Nephron progenitor cell (in vitro differentiated cells): ENCODE data around the gene TRIM67.

Experiments used
- DNase-seq: peaks from one replicate; pipeline ENCODE4 v3.0.0; 2021
- H3K27ac Mint-ChIP-seq: 2 replicates; pipeline ENCODE4 v1.8.0; 2021; ENCODE audit warnings: mild to moderate bottlenecking, moderate library complexity, mixed read lengths
- H3K27me3 Mint-ChIP-seq: 2 replicates; pipeline ENCODE4 v1.8.0; 2021; ENCODE audit warnings: mild to moderate bottlenecking, low read depth, mixed read lengths; ENCODE audit not compliant: poor library complexity
- H3K36me3 Mint-ChIP-seq: 2 replicates; pipeline ENCODE4 v1.8.0; 2021; ENCODE audit warnings: low read depth, mixed read lengths
- H3K4me1 Mint-ChIP-seq: 2 replicates; pipeline ENCODE4 v1.8.0; 2021; ENCODE audit warnings: mixed read lengths
- H3K4me3 Mint-ChIP-seq: 2 replicates; pipeline ENCODE4 v1.8.0; 2021; ENCODE audit warnings: mild to moderate bottlenecking, moderate library complexity, mixed read lengths
- H3K9me3 Mint-ChIP-seq: 2 replicates; pipeline ENCODE4 v1.8.0; 2021; ENCODE audit warnings: mild to moderate bottlenecking, moderate library complexity, mixed read lengths
- CTCF ChIP-seq: fragments of 200-600 bp; sonication (generic); IDR thresholded peaks from 2 replicates; pipeline ENCODE4 v1.5.0; 2021; ENCODE audit warnings: antibody characterized with exemption

Gene TRIM67

GRCh38 chr1:231242516-231243198 is 80.8 kb downstream of the TRIM67 start:
- Mint-ChIP-seq H3K4me3 (peak overlapping the region; percentile 92), H3K4me1 (peaks cover 34% of the 10 kb centered on the region), H3K36me3 (peaks cover 34% of the 10 kb centered on the region), H3K27ac (no peak overlapping the region), H3K9me3 (no peaks in the 10 kb centered on the region), H3K27me3 (no peaks in the 10 kb centered on the region)
- DNase-seq: no peak
- TF ChIP-seq CTCF: no peak

- Mint-ChIP-seq H3K4me1 (no peaks in the 10 kb centered on the region), H3K27me3 (no peaks in the 10 kb centered on the region), H3K9me3 (no peaks in the 10 kb centered on the region), H3K27ac (no peak overlapping the region), H3K4me3 (no peak overlapping the region), H3K36me3 (peaks cover 48% of the 10 kb centered on the region)
- no peak for TF ChIP-seq CTCF
- DNase-seq: no peak
Measured at GRCh38 chr1:231248778-231249177, 86.9 kb downstream of the TRIM67 start.

DNA sequence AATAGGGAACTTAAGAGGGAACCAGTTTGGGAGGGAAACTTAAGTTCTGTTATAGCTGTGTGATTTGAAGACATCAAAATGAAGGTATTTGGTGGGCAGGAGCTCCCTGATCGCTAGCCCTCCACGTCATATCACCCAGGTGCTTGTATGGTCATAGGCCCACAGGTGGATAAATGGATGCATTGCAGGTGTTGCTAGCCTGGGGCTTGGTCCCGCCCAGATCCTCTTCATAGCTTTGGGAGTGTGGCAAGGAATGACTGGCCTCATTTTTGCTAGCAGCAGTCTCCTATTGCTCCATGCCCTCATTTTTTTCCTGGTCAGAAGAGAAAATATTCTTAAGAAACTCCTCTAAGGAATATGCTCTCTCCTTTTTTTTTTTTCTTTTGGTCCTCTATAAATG is 90.5 kb downstream of the TRIM67 start:
- DNase-seq: no peak
- no peak overlapping the region for H3K4me3 Mint-ChIP-seq
- H3K4me1 Mint-ChIP-seq: no peaks in the 10 kb centered on the region
- no peaks in the 10 kb centered on the region for H3K27me3 Mint-ChIP-seq
- no peak overlapping the region for H3K27ac Mint-ChIP-seq
- no peaks in the 10 kb centered on the region for H3K9me3 Mint-ChIP-seq
- H3K36me3 Mint-ChIP-seq: peaks cover 62% of the 10 kb centered on the region
- TF ChIP-seq CTCF: no peak

DNA sequence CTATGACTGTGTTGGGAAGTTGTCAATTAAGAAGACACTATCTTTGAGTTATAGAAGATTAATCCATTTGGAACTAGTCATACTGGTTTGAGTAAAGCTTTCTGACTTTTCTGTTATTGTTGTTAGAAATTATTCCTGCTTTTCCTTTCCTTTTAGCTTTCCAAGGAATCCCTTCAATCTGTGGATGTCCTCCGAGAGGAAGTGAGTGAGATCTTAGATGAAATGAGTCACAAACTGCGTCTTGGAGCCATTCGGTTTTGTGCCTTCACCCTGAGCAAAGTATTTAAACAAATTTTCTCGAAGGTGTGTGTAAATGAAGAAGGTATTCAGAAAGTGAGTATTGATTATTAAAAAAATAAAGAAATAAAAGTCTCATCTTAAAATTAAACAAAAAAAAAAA is 98.5 kb downstream of the TRIM67 start:
- peaks cover 76% of the 10 kb centered on the region for H3K36me3 Mint-ChIP-seq
- no peak for TF ChIP-seq CTCF
- H3K4me3 Mint-ChIP-seq: no peak overlapping the region
- no peak for DNase-seq
- no peak overlapping the region for H3K27ac Mint-ChIP-seq
- peaks cover 4% of the 10 kb centered on the region for H3K9me3 Mint-ChIP-seq
- no peaks in the 10 kb centered on the region for H3K4me1 Mint-ChIP-seq
- no peaks in the 10 kb centered on the region for H3K27me3 Mint-ChIP-seq

- no peak for DNase-seq
- H3K9me3 Mint-ChIP-seq: no peaks in the 10 kb centered on the region
- H3K27ac Mint-ChIP-seq: no peak overlapping the region
- no peak overlapping the region for H3K4me3 Mint-ChIP-seq
- H3K27me3 Mint-ChIP-seq: no peaks in the 10 kb centered on the region
- no peaks in the 10 kb centered on the region for H3K4me1 Mint-ChIP-seq
- no peak for TF ChIP-seq CTCF
- H3K36me3 Mint-ChIP-seq: peaks cover 73% of the 10 kb centered on the region
Measured at GRCh38 chr1:231264642-231265041, 102.8 kb downstream of the TRIM67 start.

DNA sequence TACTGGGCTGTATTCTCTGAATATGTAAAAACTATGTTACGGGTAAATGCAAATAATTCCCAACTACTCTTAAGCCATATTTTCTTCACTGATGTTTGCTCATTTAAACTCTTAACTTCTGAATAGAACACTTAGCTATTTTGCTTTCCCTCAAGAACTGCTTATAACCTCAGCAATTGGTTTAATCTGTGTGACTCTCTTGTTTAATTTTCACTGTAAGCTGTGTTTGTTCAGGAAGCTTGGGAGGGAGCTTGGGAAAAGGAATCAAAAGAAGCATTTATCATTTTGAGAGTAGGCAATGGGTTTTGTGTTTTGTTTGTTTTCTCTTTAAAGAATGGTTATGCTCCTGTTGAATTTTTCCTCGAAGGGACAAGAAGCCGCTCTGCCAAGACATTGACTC is 103.5 kb downstream of the TRIM67 start:
- Mint-ChIP-seq H3K27ac (no peak overlapping the region), H3K4me1 (no peaks in the 10 kb centered on the region), H3K4me3 (no peak overlapping the region), H3K36me3 (peaks cover 73% of the 10 kb centered on the region), H3K9me3 (no peaks in the 10 kb centered on the region), H3K27me3 (no peaks in the 10 kb centered on the region)
- TF ChIP-seq CTCF: no peak
- DNase-seq: no peak
